K562 (cell line): ENCODE measurements around the gene PACRG.

ENCODE experiments used
- ATF1 ChIP-seq, 2 experiments: fragments of 450-650 bp in 1 of 2; IDR thresholded peaks; 2 replicates each; pipeline ENCODE4 v1.6.1; 2016; ENCODE audit warnings: missing compliant biosample characterization in 1 of 2, missing genetic modification characterization in 1 of 2
- CCAR2 ChIP-seq: fragments of 200-400 bp; formaldehyde crosslinking; IDR thresholded peaks from 2 replicates; pipeline ENCODE4 v1.6.1; 2017; ENCODE audit warnings: mild to moderate bottlenecking, low read depth, low read length
- CREB3L1 ChIP-seq: fragments of 450-650 bp; IDR thresholded peaks from 2 replicates; pipeline ENCODE4 v1.6.1; 2014; ENCODE audit warnings: low read depth, mild to moderate bottlenecking, moderate library complexity, borderline replicate concordance
- CTCF ChIP-seq, 3 experiments: IDR thresholded peaks in 2 of 3; conservative IDR thresholded peaks in 1 of 3; 2 replicates each; pipeline ENCODE4 v1.5.1; 2011 to 2012; ENCODE audit warnings: low read length in 3 of 3, mild to moderate bottlenecking in 3 of 3, control low read depth in 2 of 3, improper control_type of control experiment in 1 of 3, inconsistent platforms in 1 of 3, low read depth in 1 of 3, mixed read lengths in 1 of 3, moderate library complexity in 1 of 3; ENCODE audit not compliant: insufficient read depth in 2 of 3
- KDM4B ChIP-seq, 2 experiments: fragments of 450-650 bp in 1 of 2; sonication (generic) in 1 of 2; IDR thresholded peaks; 2 replicates each; pipeline ENCODE4 v1.6.1; 2016 to 2017; ENCODE audit warnings: borderline replicate concordance in 2 of 2, antibody characterized with exemption in 1 of 2, low read depth in 1 of 2, mild to moderate bottlenecking in 1 of 2
- MAX ChIP-seq: sonication (generic); formaldehyde crosslinking; IDR thresholded peaks from 2 replicates; pipeline ENCODE4 v1.9.0; 2022; ENCODE audit warnings: mild to moderate bottlenecking, missing genetic modification reagents
- NFYB ChIP-seq: IDR thresholded peaks from 2 replicates; pipeline ENCODE4 v1.6.1; 2011; ENCODE audit warnings: mild to moderate bottlenecking, moderate library complexity; ENCODE audit not compliant: insufficient read length; ENCODE audit errors: extremely low read depth
- RAD51 ChIP-seq: fragments of 450-650 bp; IDR thresholded peaks from 2 replicates; pipeline ENCODE4 v1.7.1; 2016; ENCODE audit warnings: low read depth, mild to moderate bottlenecking, borderline replicate concordance
- ZBTB8A ChIP-seq: fragments of 450-650 bp; IDR thresholded peaks from 2 replicates; pipeline ENCODE4 v1.6.1; 2018; ENCODE audit warnings: mild to moderate bottlenecking, moderate library complexity; ENCODE audit not compliant: partially characterized antibody
- ZNF76 ChIP-seq: fragments of 250-450 bp; sonication (Bioruptor Pico); IDR thresholded peaks from 2 replicates; pipeline ENCODE4 v1.4.0; 2020; ENCODE audit warnings: mild to moderate bottlenecking, moderate library complexity, borderline replicate concordance

- no peak for TF ChIP-seq RAD51
- TF ChIP-seq ZBTB8A = no peak
- no peak for TF ChIP-seq NFYB
- TF ChIP-seq MAX (CRISPR knock-in tag) = no peak
- no peak for TF ChIP-seq KDM4B (IDR thresholded peaks at IDR 0.05; ENCODE audit: borderline replicate concordance in 2 of 2, low read depth in 1 of 2)
- TF ChIP-seq CTCF (IDR thresholded peaks at IDR 0.05 in 2 of 3, conservative IDR thresholded peaks at IDR 0.05 in 1 of 3; ENCODE audit: insufficient read depth in 2 of 3, low read depth in 1 of 3, low read length in 3 of 3) = no peak
- no peak for TF ChIP-seq ATF1 (CRISPR knock-in tag; IDR thresholded peaks at IDR 0.05)
- no peak for TF ChIP-seq ATF1 (tag; IDR thresholded peaks at IDR 0.05)
- TF ChIP-seq ZNF76 (CRISPR knock-in tag) = no peak
- TF ChIP-seq CREB3L1 = no peak
- TF ChIP-seq CCAR2 = no peak
Observed at GRCh38 chr6:162683135-162683534, 44.6 kb upstream of the PACRG start.
